Measurements from ENCODE around the gene PSME2.

PSME2 gene

DNA sequence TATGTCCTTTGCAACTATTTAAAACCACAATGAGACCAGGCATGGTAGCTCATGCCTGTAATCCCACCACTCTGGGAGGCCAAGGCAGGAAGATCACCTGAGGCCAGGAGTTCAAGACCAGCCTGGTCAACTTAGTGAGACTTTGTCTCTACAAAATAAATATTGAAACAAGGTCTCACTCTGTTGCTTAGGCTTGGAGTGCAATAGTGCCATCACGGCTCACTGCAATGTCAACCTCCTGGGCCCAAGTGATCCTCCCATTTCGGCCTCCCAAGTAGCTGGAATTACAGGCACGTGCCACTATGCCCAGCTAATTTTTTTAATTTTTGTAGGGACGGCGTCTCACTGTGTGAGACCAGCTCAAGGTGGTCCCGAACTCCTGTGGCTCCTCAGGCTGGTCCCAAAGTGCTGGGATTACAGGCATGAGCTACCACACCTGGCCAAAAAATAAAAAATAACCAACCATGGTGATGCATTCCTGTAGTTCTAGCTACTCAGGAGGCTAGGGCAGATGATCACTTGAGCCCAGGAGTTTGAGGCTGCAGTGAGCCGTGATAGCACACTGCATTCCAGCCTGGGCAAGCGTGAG, 16.9 kb downstream of the PSME2 start:
- H3K4me3 ChIP-seq (ENCODE audit: low read depth, low read length), result no peak overlapping the region
- DNase-seq (ENCODE audit: low read depth), result no peak
- TF ChIP-seq, protein P1, sequence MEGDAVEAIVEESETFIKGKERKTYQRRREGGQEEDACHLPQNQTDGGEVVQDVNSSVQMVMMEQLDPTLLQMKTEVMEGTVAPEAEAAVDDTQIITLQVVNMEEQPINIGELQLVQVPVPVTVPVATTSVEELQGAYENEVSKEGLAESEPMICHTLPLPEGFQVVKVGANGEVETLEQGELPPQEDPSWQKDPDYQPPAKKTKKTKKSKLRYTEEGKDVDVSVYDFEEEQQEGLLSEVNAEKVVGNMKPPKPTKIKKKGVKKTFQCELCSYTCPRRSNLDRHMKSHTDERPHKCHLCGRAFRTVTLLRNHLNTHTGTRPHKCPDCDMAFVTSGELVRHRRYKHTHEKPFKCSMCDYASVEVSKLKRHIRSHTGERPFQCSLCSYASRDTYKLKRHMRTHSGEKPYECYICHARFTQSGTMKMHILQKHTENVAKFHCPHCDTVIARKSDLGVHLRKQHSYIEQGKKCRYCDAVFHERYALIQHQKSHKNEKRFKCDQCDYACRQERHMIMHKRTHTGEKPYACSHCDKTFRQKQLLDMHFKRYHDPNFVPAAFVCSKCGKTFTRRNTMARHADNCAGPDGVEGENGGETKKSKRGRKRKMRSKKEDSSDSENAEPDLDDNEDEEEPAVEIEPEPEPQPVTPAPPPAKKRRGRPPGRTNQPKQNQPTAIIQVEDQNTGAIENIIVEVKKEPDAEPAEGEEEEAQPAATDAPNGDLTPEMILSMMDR (IDR thresholded peaks at IDR 0.05; ENCODE audit: low read depth, low read length, missing control alignments), result no peak

DNA sequence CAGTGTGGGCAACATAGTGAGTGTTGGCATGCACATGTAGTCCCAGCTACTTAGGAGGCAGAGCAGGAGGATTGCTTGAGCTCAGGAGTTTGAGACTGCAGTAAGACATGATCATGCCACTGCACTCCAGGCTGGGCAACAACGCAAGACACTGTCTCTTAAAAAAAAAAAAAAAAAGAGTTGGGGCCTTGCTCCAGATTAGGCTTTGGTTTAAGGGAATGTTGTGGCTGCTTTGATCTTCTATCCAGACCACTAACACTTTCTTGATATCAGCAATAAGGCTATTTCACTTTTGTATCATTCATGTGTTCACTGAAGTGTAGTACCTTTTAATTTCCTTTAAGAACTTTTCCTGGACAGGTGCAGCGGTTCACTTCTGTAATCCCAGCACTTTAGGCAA, 18.7 kb downstream of the PSME2 start:
- no peak overlapping the region for H3K4me3 ChIP-seq (ENCODE audit: low read depth, low read length)
- DNase-seq (ENCODE audit: low read depth), result no peak
- TF ChIP-seq, protein P1 (IDR thresholded peaks at IDR 0.05; ENCODE audit: low read depth, low read length, missing control alignments), result no peak

DNA sequence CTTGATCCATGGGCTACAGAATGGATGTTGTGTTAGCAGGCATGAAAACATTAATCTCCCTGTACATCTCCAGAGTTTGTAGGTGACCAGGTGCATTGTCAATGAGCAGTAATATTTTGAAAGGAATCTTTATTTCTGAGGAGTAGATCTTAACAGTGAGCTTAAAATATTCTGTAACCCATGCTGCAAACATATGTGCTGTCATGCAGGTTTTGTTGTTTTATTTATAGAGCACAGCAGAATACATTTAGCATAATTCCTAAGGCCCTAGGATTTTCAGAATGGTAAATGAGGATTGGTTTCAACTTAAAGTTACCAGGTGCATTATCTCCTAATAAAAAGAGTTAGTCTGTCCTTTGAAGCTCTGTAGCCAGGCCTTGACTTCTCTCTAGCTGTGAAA, 19.5 kb downstream of the PSME2 start:
- TF ChIP-seq, protein P1 (IDR thresholded peaks at IDR 0.05; ENCODE audit: low read depth, low read length, missing control alignments), result no peak
- DNase-seq (ENCODE audit: low read depth), result no peak
- no peak overlapping the region for H3K4me3 ChIP-seq (ENCODE audit: low read depth, low read length)

DNA sequence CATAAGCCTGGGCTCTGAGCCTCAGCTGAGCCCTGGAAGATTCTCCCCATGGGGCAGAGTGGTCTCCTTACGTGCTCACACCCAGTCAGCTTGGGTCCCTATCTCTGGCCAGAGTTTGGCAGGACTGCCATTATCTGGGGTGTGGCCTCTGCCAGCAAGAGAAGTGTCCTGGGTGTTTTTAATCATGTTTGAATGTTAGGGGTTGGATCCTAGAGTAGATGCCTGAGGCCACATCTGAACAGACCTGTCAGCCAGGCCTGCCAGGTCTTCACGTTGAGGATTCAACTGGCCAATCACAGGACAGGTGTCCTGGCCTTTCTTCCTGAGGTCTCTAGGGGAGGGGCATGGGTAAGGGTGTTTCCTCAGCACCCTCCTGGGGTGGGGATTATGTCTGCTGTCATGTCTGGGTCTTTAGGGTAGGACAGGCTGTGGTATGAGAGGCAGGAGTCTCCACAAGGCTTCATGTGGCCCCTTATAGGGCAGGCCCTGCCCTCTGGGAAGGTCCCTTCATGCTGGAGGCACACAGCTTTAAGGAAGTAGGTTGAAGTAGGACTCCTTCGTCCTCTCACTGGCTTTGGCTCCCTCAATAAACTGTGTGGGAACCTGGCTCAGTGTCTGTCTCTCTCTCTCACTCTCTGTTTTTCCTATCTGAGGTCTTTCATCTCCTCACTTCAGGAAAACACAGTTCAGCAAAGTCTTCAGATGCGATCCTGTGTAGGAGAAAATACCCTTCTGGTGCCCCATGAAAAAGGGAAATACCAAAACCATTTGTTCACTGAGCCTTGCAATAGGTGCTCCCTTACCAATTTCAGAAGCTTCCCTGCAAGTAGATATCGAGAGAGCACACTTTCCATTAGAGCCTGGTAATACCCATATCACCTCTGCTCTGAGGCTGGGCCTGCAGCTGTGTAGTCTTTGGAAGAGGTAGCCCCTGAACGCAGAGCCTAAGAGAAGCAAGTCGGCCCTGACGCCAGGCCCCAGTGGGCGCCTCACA, 22.7 kb downstream of the PSME2 start:
- no peak for DNase-seq (ENCODE audit: low read depth)
- TF ChIP-seq, protein P1 (IDR thresholded peaks at IDR 0.05; ENCODE audit: low read depth, low read length, missing control alignments), result no peak

DNA sequence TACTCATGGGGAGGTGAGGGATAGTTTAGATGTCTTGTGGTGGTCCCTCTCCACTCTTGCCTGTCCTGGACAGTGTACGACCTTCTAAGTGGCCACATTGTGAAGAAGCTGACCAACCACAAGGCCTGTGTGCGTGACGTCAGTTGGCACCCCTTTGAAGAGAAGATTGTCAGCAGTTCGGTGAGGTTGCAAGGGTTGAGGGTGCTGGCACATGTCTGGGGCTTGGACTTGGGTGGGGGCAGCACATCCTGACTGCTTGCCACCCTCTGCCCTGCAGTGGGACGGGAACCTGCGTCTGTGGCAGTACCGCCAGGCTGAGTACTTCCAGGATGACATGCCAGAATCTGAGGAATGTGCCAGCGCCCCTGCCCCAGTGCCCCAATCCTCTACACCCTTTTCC, 23.5 kb downstream of the PSME2 start:
- no peak overlapping the region for H3K4me3 ChIP-seq (ENCODE audit: low read depth, low read length)
- no peak for DNase-seq (ENCODE audit: low read depth)
- TF ChIP-seq, protein P1 (IDR thresholded peaks at IDR 0.05; ENCODE audit: low read depth, low read length, missing control alignments), result no peak

More for the DNA sequence above, 22.7 kb downstream of the PSME2 start:
- H3K4me3 ChIP-seq (ENCODE audit: low read depth, low read length), result no peak overlapping the region

DNA sequence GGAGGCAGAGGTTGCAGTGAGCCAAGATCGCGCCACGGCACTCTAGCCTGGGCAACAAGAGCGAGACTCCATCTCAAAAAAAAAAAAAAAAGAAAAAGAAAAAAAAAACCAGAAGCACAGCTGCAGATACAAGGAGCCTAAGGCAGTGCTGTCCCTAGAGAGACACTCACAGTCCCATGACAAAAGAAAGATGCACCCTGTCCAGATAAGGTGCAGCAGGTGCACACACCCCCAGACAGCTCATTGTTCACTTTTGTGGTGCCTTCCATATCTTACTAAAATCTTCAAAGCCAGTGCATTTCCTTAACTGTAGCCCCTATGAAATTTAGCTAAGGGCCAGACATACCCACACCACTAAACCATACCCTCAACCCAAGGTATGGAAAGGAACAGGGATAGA, 24.0 kb downstream of the PSME2 start:
- H3K4me3 ChIP-seq (ENCODE audit: low read depth, low read length), result no peak overlapping the region
- TF ChIP-seq, protein P1 (IDR thresholded peaks at IDR 0.05; ENCODE audit: low read depth, low read length, missing control alignments), result no peak
- DNase-seq (ENCODE audit: low read depth), result no peak

Measured in GM12864 (cell line).